IMR-90 (cell line): ENCODE data around the gene PACSIN2.

Experiments used
- CEBPB ChIP-seq: IDR thresholded peaks from 2 replicates; pipeline ENCODE4 v1.6.1; 2012; ENCODE audit warnings: low read depth, low read length, improper control_type of control experiment
- CHD1 ChIP-seq: IDR thresholded peaks from 2 replicates; pipeline ENCODE4 v1.6.1; 2012; ENCODE audit warnings: low read depth, low read length, improper control_type of control experiment
- MAZ ChIP-seq: IDR thresholded peaks from 2 replicates; pipeline ENCODE4 v1.6.1; 2012; ENCODE audit warnings: low read depth, mild to moderate bottlenecking, low read length, improper control_type of control experiment, moderate library complexity, borderline replicate concordance
- MXI1 ChIP-seq: IDR thresholded peaks from 2 replicates; pipeline ENCODE4 v1.6.1; 2012; ENCODE audit warnings: low read depth, mild to moderate bottlenecking, low read length, moderate library complexity, borderline replicate concordance
- POLR2A ChIP-seq: IDR thresholded peaks from 2 replicates; pipeline ENCODE4 v1.6.1; 2012; ENCODE audit warnings: mild to moderate bottlenecking, low read depth, low read length
- RAD21 ChIP-seq: IDR thresholded peaks from 2 replicates; pipeline ENCODE4 v1.6.1; 2012; ENCODE audit warnings: low read length, improper control_type of control experiment
- RCOR1 ChIP-seq: IDR thresholded peaks from 2 replicates; pipeline ENCODE4 v1.6.1; 2012; ENCODE audit warnings: mild to moderate bottlenecking, low read length, improper control_type of control experiment; ENCODE audit not compliant: insufficient replicate concordance
- RFX5 ChIP-seq: IDR thresholded peaks from 2 replicates; pipeline ENCODE4 v1.8.0; 2012; ENCODE audit warnings: low read depth, mild to moderate bottlenecking, low read length, moderate library complexity
- SMC3 ChIP-seq: fragments of 150-350 bp; IDR thresholded peaks from 2 replicates; pipeline ENCODE4 v1.6.1; 2016; ENCODE audit warnings: low read depth, mild to moderate bottlenecking, antibody characterized with exemption, low read length, moderate library complexity
- TF ChIP-seq, protein P1 (sequence below): conservative IDR thresholded peaks from 2 replicates; pipeline ENCODE4 v1.5.1; 2012; ENCODE audit warnings: mild to moderate bottlenecking, low read depth, low read length, improper control_type of control experiment
- TF ChIP-seq, protein P2 (sequence below): fragments of 150-350 bp; IDR thresholded peaks from 2 replicates; pipeline ENCODE4 v1.6.1; 2017; ENCODE audit warnings: mild to moderate bottlenecking, antibody characterized with exemption, low read length, low read depth
- TF ChIP-seq, protein P3 (sequence below): fragments of 150-350 bp; IDR thresholded peaks from 2 replicates; pipeline ENCODE4 v1.6.1; 2016; ENCODE audit warnings: low read depth, mild to moderate bottlenecking, low read length, moderate library complexity, borderline replicate concordance

GRCh38 chr22:42957544-42957943 is 57.4 kb downstream of the PACSIN2 start:
- TF ChIP-seq, protein P1, sequence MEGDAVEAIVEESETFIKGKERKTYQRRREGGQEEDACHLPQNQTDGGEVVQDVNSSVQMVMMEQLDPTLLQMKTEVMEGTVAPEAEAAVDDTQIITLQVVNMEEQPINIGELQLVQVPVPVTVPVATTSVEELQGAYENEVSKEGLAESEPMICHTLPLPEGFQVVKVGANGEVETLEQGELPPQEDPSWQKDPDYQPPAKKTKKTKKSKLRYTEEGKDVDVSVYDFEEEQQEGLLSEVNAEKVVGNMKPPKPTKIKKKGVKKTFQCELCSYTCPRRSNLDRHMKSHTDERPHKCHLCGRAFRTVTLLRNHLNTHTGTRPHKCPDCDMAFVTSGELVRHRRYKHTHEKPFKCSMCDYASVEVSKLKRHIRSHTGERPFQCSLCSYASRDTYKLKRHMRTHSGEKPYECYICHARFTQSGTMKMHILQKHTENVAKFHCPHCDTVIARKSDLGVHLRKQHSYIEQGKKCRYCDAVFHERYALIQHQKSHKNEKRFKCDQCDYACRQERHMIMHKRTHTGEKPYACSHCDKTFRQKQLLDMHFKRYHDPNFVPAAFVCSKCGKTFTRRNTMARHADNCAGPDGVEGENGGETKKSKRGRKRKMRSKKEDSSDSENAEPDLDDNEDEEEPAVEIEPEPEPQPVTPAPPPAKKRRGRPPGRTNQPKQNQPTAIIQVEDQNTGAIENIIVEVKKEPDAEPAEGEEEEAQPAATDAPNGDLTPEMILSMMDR: no peak
- TF ChIP-seq RAD21 (no peak), RCOR1 (no peak), POLR2A (no peak), MXI1 (no peak), SMC3 (no peak), RFX5 (no peak), CEBPB (no peak), MAZ (no peak), CHD1 (no peak)
- TF ChIP-seq, protein P2, sequence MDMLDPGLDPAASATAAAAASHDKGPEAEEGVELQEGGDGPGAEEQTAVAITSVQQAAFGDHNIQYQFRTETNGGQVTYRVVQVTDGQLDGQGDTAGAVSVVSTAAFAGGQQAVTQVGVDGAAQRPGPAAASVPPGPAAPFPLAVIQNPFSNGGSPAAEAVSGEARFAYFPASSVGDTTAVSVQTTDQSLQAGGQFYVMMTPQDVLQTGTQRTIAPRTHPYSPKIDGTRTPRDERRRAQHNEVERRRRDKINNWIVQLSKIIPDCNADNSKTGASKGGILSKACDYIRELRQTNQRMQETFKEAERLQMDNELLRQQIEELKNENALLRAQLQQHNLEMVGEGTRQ: no peak
- TF ChIP-seq, protein P3, sequence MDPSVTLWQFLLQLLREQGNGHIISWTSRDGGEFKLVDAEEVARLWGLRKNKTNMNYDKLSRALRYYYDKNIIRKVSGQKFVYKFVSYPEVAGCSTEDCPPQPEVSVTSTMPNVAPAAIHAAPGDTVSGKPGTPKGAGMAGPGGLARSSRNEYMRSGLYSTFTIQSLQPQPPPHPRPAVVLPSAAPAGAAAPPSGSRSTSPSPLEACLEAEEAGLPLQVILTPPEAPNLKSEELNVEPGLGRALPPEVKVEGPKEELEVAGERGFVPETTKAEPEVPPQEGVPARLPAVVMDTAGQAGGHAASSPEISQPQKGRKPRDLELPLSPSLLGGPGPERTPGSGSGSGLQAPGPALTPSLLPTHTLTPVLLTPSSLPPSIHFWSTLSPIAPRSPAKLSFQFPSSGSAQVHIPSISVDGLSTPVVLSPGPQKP: no peak
